Stimulated activated CD4-positive, alpha-beta T cell treated with anti-CD3 and anti-CD28 coated beads, Interleukin-15, amount 100 ng/mL, for 48 hours (primary cell): ENCODE data around the gene CC2D2A.

Experiments used
- DNase-seq, 2 donors: peaks; one replicate each; pipeline ENCODE4 v3.0.0-alpha.2; 2020; ENCODE audit warnings: low read depth in 2 of 2

Gene CC2D2A

GRCh38 chr4:15648600-15648999, 178.9 kb downstream of the CC2D2A start:
- DNase-seq = no peak

- peak; percentile 20 to 38 for DNase-seq
Observed at GRCh38 chr4:15649914-15650545, 180.3 kb downstream of the CC2D2A start.
